Spleen (tissue), 11 donors: ENCODE measurements around the gene NDUFA11. TPM values are rescaled to one million over a fixed set of nuclear protein-coding genes. Genes with fewer than 3 reads are reported as not detected.
A peak's percentile ranks its signal among the peaks of the same experiment; 100 is the strongest.

Source experiments
- DNase-seq: peaks from one replicate; pipeline ENCODE4 v3.0.0-alpha.2; 2020
- H3K27ac ChIP-seq, 8 donors: fragments of 200-600 bp; sonication (generic) in 7 of 8; 1 replicate in 4 of 8; 2 replicates in 4 of 8; pipeline versions ENCODE4 v1.5.0 to v1.8.0; 2016 to 2021; ENCODE audit warnings: inconsistent platforms in 4 of 8, mild to moderate bottlenecking in 4 of 8, moderate library complexity in 1 of 8
- H3K27me3 ChIP-seq, 7 donors: fragments of 200-600 bp; sonication (generic) in 6 of 7; replicated peaks in 1 of 7; 1 replicate in 4 of 7; 2 replicates in 3 of 7; pipeline versions ENCODE4 v1.5.0 to v1.8.0; 2016 to 2021; ENCODE audit warnings: inconsistent platforms in 3 of 7, mild to moderate bottlenecking in 1 of 7
- H3K36me3 ChIP-seq, 6 donors: fragments of 200-600 bp; sonication (generic) in 5 of 6; 1 replicate in 4 of 6; 2 replicates in 2 of 6; pipeline versions ENCODE4 v1.5.0 to v1.8.0; 2016 to 2021; ENCODE audit warnings: inconsistent platforms in 2 of 6
- H3K4me1 ChIP-seq, 6 donors: fragments of 200-600 bp; sonication (generic) in 5 of 6; 1 replicate in 3 of 6; 2 replicates in 3 of 6; pipeline versions ENCODE4 v1.5.0 to v1.8.0; 2016 to 2021; ENCODE audit warnings: inconsistent platforms in 3 of 6
- H3K4me3 ChIP-seq, 8 donors: fragments of 200-600 bp; sonication (generic) in 7 of 8; 1 replicate in 4 of 8; 2 replicates in 4 of 8; pipeline versions ENCODE4 v1.5.0 to v1.8.0; 2016 to 2021; ENCODE audit warnings: inconsistent platforms in 4 of 8, mild to moderate bottlenecking in 4 of 8, moderate library complexity in 2 of 8
- H3K9me3 ChIP-seq, 8 donors: fragments of 200-600 bp; sonication (generic) in 7 of 8; 1 replicate in 4 of 8; 2 replicates in 4 of 8; pipeline versions ENCODE4 v1.5.0 to v1.8.0; 2016 to 2021; ENCODE audit warnings: inconsistent platforms in 4 of 8
- POLR2A ChIP-seq, 3 donors: fragments of 450-650 bp; IDR thresholded peaks; one replicate each; pipeline ENCODE4 v1.5.1; 2017; ENCODE audit warnings: antibody characterized with exemption in 3 of 3, mild to moderate bottlenecking in 1 of 3
- POLR2AphosphoS5 ChIP-seq, 3 donors: sonication (generic); formaldehyde crosslinking; IDR thresholded peaks; one replicate each; pipeline ENCODE4 v1.5.1; 2017; ENCODE audit warnings: antibody characterized with exemption in 3 of 3
- WGBS, 5 donors: extraction: QIAGEN DNeasy Blood & Tissue Kit in 3 of 5; methylation state at CpG; one replicate each; pipeline versions ENCODE4 v1.1.5 to v1.1.7; 2013 to 2018; 5-methylcytosine and 5-hydroxymethylcytosine counted together
- intact Hi-C: fragments of 100-400 bp; cut with DNase I; formaldehyde crosslinking; loops from one replicate; pipeline ENCODE4 v1.15.0; 2023; ENCODE audit warnings: low total_unique reads
- polyA plus RNA-seq, 3 donors: library from polyadenylated mRNA; stranded (reverse); fragments of 200-250 nt; gene quantifications; one replicate each; pipeline ENCODE4 v1.2.1, GENCODE V29; 2013
- total RNA-seq, 7 donors: library from RNA; depleted of rRNA in 3 of 7; stranded (reverse); fragments of >200 nt in 3 of 7; fragmentation: NEBNext Ultra II Directional in 4 of 7; extraction: Animal tissue kit (Norgen Biotek cat#: 25700) in 4 of 7; gene quantifications; one replicate each; pipeline versions ENCODE4 v1.1.0 to v1.2.1, GENCODE V29; 2016 to 2021
- TF ChIP-seq, protein P1 (sequence below), 11 experiments: fragments of 200-600 bp in 7 of 11; fragments of 450-650 bp in 4 of 11; sonication (generic) in 4 of 11; IDR thresholded peaks in 8 of 11; conservative IDR thresholded peaks in 3 of 11; 1 replicate in 7 of 11; 2 replicates in 4 of 11; pipeline versions ENCODE4 v1.4.0 to v1.8.0; 2016 to 2021; ENCODE audit warnings: antibody characterized with exemption in 11 of 11, inconsistent platforms in 4 of 11, mild to moderate bottlenecking in 1 of 11
- donor health status: healthy with polysubstance abuse.
- donor health status: DM: no; HTN: no; CAD: no; lungs with moderate emphysema.
- donor health status: DM: no; HTN: no; CAD: no.
- donor health status: Bipolar disorder and iron deficiency.
- donor health status: healthy.
- donor health status: DM: no; HTN: no; CAD: no.
- donor health status: DM: yes; HTN: yes; CAD: no.

NDUFA11 gene
- total and polyA plus RNA-seq, 10 donors: 83.8 to 377 (median 123) TPM

DNA sequence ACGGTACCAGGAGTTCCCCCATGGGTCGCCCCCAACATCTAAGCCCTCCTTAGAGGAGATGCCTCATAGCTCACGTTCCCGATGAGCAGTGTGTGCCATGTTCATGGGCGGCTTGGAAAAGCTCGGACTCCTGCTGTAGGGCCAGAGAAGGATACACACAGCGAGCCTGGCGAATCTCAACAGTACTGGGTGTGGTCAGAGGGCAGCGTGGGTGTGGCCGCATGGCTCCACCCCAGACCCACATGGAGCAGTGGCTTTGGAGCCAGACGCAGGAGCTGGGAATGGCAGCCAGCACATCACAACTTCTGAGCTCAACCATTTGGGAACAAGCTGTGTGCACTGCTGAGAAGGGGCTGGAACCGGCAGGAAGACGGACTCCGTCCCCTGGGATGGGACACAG is 26.0 kb upstream of the NDUFA11 start:
- Histone ChIP-seq H3K4me1 (peaks cover 0 to 28% (median 3%) of the 10 kb centered on the region in 6 donors), H3K9me3 (no peaks in the 10 kb centered on the region), H3K27me3 (no peaks in the 10 kb centered on the region), H3K36me3 (peaks cover 3 to 100% (median 87%) of the 10 kb centered on the region in 6 donors), H3K4me3 (no peak overlapping the region), H3K27ac (no peak overlapping the region)
- intact Hi-C loops: no loop called here
- no peak for DNase-seq
- WGBS, 5 donors: 89 to 97% (median 93%) methylated on average over 13 to 14 of the region's 14 CpGs
- TF ChIP-seq, protein P1, sequence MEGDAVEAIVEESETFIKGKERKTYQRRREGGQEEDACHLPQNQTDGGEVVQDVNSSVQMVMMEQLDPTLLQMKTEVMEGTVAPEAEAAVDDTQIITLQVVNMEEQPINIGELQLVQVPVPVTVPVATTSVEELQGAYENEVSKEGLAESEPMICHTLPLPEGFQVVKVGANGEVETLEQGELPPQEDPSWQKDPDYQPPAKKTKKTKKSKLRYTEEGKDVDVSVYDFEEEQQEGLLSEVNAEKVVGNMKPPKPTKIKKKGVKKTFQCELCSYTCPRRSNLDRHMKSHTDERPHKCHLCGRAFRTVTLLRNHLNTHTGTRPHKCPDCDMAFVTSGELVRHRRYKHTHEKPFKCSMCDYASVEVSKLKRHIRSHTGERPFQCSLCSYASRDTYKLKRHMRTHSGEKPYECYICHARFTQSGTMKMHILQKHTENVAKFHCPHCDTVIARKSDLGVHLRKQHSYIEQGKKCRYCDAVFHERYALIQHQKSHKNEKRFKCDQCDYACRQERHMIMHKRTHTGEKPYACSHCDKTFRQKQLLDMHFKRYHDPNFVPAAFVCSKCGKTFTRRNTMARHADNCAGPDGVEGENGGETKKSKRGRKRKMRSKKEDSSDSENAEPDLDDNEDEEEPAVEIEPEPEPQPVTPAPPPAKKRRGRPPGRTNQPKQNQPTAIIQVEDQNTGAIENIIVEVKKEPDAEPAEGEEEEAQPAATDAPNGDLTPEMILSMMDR (IDR thresholded peaks at IDR 0.05 in 8 of 11, conservative IDR thresholded peaks at IDR 0.05 in 3 of 11): no peak
- no peak for TF ChIP-seq POLR2AphosphoS5 (IDR thresholded peaks at IDR 0.05)
- no peak for TF ChIP-seq POLR2A (IDR thresholded peaks at IDR 0.05)

GRCh38 chr19:5929179-5929578 is 25.6 kb upstream of the NDUFA11 start:
- DNase-seq: no peak
- peaks cover 0 to 23% (median 3%) of the 10 kb centered on the region in 6 donors for H3K4me1 ChIP-seq
- 88 to 96% (median 93%) methylated on average over 13 of the region's 13 CpGs for WGBS, 5 donors
- no peak overlapping the region for H3K4me3 ChIP-seq
- intact Hi-C loops: no loop called here
- H3K9me3 ChIP-seq: no peaks in the 10 kb centered on the region
- H3K27ac ChIP-seq: no peak overlapping the region
- TF ChIP-seq POLR2AphosphoS5 (IDR thresholded peaks at IDR 0.05): no peak
- no peak for TF ChIP-seq POLR2A (IDR thresholded peaks at IDR 0.05)
- TF ChIP-seq, protein P1 (IDR thresholded peaks at IDR 0.05 in 8 of 11, conservative IDR thresholded peaks at IDR 0.05 in 3 of 11): no peak
- H3K36me3 ChIP-seq: peaks cover 3 to 100% (median 92%) of the 10 kb centered on the region in 6 donors
- H3K27me3 ChIP-seq: no peaks in the 10 kb centered on the region

DNA sequence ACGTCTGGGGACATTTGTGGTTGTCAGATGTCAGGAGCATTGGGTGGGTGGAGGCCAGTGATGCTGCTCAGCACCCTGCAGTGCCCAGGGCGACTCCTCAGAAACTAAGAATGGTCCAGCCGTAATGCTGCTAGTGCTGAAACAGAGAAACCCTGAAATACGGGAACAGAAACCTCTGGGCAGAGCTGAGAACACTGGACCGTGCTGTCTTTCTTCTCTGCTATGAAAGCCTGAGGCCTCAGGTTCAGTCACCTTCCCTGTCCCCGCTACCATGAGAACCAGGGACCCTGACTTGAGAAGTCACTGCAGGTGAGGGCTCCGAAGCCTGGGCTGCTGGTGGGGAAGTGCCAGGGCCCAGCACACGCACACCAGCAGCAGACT is 23.8 kb upstream of the NDUFA11 start:
- Histone ChIP-seq H3K36me3 (peaks cover 3 to 100% (median 96%) of the 10 kb centered on the region in 6 donors), H3K27me3 (no peaks in the 10 kb centered on the region), H3K27ac (peak overlapping the region in 3 of 8 donors; percentile 4 to 33 (median 28)), H3K4me1 (peaks cover 0 to 13% (median under 1%) of the 10 kb centered on the region in 6 donors), H3K9me3 (no peaks in the 10 kb centered on the region), H3K4me3 (no peak overlapping the region)
- intact Hi-C loops: no loop called here
- TF ChIP-seq POLR2A (IDR thresholded peaks at IDR 0.05) (no peak), POLR2AphosphoS5 (IDR thresholded peaks at IDR 0.05) (peak in 1 of 3 donors; percentile 40)
- 70 to 86% (median 78%) methylated on average over 7 to 8 of the region's 8 CpGs for WGBS, 5 donors
- no peak for DNase-seq

DNA sequence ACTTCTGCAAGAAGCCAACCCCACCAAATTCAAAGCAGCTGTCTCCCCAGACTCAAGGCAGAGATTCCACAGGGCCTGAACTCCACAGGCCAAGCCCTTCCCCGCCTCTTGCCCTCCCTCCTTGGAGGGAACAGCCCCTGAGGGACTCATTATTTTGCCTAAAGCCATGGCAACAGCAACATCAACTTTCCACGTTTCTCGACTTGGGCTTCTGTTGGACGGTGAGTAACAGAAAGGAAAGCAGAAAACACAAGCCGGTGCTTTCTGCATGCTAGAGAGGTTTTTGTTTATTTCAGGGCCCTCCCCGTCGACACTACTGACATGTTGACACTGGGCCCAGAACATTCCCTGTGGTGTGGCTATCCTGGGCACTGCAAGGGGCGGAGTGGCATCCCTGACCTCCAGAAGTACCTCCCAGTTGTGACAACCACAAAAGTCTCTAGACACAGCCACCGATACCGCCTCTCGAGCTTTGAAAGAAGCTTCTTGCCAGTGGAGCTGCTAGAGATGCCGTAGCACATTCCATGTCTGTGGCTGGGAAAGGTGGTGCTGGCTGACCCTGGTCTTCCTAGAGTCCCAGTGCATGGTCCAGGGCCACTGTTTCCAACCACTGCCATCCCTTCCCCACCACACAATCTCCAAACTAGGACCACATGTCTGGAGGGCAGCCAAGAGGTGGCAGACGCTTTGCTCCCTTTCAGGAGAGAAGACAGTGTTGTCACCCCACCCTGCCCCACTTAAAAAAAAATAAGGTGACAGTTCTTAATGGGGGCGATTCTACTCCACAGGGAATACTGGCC is 23.3 kb upstream of the NDUFA11 start:
- Histone ChIP-seq H3K9me3 (no peaks in the 10 kb centered on the region), H3K27me3 (no peaks in the 10 kb centered on the region), H3K4me3 (no peak overlapping the region), H3K4me1 (peaks cover 0 to 18% (median 5%) of the 10 kb centered on the region in 6 donors), H3K27ac (peak overlapping the region in 1 of 8 donors; percentile 1), H3K36me3 (peaks cover 3 to 100% (median 94%) of the 10 kb centered on the region in 6 donors)
- TF ChIP-seq, protein P1 (IDR thresholded peaks at IDR 0.05 in 8 of 11, conservative IDR thresholded peaks at IDR 0.05 in 3 of 11): no peak
- TF ChIP-seq POLR2A (IDR thresholded peaks at IDR 0.05) (no peak), POLR2AphosphoS5 (IDR thresholded peaks at IDR 0.05) (no peak)
- intact Hi-C loops: no loop called here
- WGBS, 5 donors: 84 to 91% (median 90%) methylated on average over 14 of the region's 14 CpGs
- no peak for DNase-seq
